ENCODE data around the gene SH3TC1. TPM values are rescaled to one million over a fixed set of nuclear protein-coding genes. Genes with fewer than 3 reads are reported as not detected.

Gene SH3TC1
- polyA plus RNA-seq, 1 donor (not counting 4 experiments of a cell fraction or from before 2014, with no cell fraction given) = 12.3 TPM

GRCh38 chr4:8270418-8270771 lies 71.3 kb downstream of the SH3TC1 start:
- dilution Hi-C loops (cut with MboI; ENCODE audit: extremely low pct_ligation_motif_present, low sequenced_read_pairs) = loop anchor here (25.0 kb wide), 1 partner anchor 142 kb away; no protein-coding TSS in a partner anchor
- Histone ChIP-seq H3K27ac (ENCODE audit: control insufficient read depth, insufficient read depth, low read length) (no peak overlapping the region), H3K9me3 (ENCODE audit: control insufficient read depth, low read depth, low read length) (no peaks in the 10 kb centered on the region), H3K9ac (ENCODE audit: control insufficient read depth, extremely low read depth, insufficient read depth, low read length) (no peak overlapping the region), H3K9me1 (ENCODE audit: control insufficient read depth, extremely low read depth, insufficient read depth, low read length) (no peaks in the 10 kb centered on the region), H4K20me1 (ENCODE audit: control insufficient read depth, extremely low read depth, insufficient read depth, low read length) (no peaks in the 10 kb centered on the region), H3K4me3 (ENCODE audit: control insufficient read depth in 2 of 3, extremely low read depth in 1 of 3, insufficient read depth in 2 of 3, low read depth in 1 of 3, low read length in 3 of 3) (no peak overlapping the region), H2AFZ (ENCODE audit: control insufficient read depth, low read length) (no peak overlapping the region), H3K79me2 (ENCODE audit: control insufficient read depth, insufficient read depth, low read length) (no peaks in the 10 kb centered on the region), H3K4me2 (ENCODE audit: control insufficient read depth, extremely low read depth, insufficient read depth, low read depth, low read length) (no peak overlapping the region), H3K27me3 (ENCODE audit: control insufficient read depth, extremely low read depth, insufficient read depth, low read length) (peaks cover 43% of the 10 kb centered on the region), H3K4me1 (ENCODE audit: control insufficient read depth, extremely low read depth, insufficient read depth, low read length) (no peaks in the 10 kb centered on the region), H3K36me3 (ENCODE audit: control insufficient read depth in 2 of 2, extremely low read depth in 1 of 2, insufficient read depth in 2 of 2, low read length in 2 of 2) (no peaks in the 10 kb centered on the region)
- no peak for FAIRE-seq
- TF ChIP-seq CTCF (optimal IDR thresholded peaks at IDR 0.05 in 1 of 3, IDR thresholded peaks at IDR 0.05 in 1 of 3, conservative IDR thresholded peaks at IDR 0.05 in 1 of 3; ENCODE audit: extremely low read depth in 1 of 3, insufficient read depth in 2 of 3, low read length in 3 of 3) (no peak), EZH2 (IDR thresholded peaks at IDR 0.05; ENCODE audit: low read length) (peak; percentile 93)
- no peak for DNase-seq (ENCODE audit: low read depth, low spot score)

GRCh38 chr4:8270912-8271815 lies 72.1 kb downstream of the SH3TC1 start:
- no peak for FAIRE-seq
- DNase-seq (ENCODE audit: low read depth, low spot score) = no peak
- dilution Hi-C loops (cut with MboI; ENCODE audit: extremely low pct_ligation_motif_present, low sequenced_read_pairs) = loop anchor here (25.0 kb wide), 1 partner anchor 141 kb away; no protein-coding TSS in a partner anchor
- H3K27me3 ChIP-seq (ENCODE audit: control insufficient read depth, extremely low read depth, insufficient read depth, low read length) = peaks cover 46% of the 10 kb centered on the region
- H3K9ac ChIP-seq (ENCODE audit: control insufficient read depth, extremely low read depth, insufficient read depth, low read length) = no peak overlapping the region
- H3K79me2 ChIP-seq (ENCODE audit: control insufficient read depth, insufficient read depth, low read length) = no peaks in the 10 kb centered on the region
- no peak overlapping the region for H3K27ac ChIP-seq (ENCODE audit: control insufficient read depth, insufficient read depth, low read length)
- H4K20me1 ChIP-seq (ENCODE audit: control insufficient read depth, extremely low read depth, insufficient read depth, low read length) = no peaks in the 10 kb centered on the region
- no peak for TF ChIP-seq EZH2 (IDR thresholded peaks at IDR 0.05; ENCODE audit: low read length)
- TF ChIP-seq CTCF (optimal IDR thresholded peaks at IDR 0.05 in 1 of 3, IDR thresholded peaks at IDR 0.05 in 1 of 3, conservative IDR thresholded peaks at IDR 0.05 in 1 of 3; ENCODE audit: extremely low read depth in 1 of 3, insufficient read depth in 2 of 3, low read length in 3 of 3) = no peak
- no peaks in the 10 kb centered on the region for H3K4me1 ChIP-seq (ENCODE audit: control insufficient read depth, extremely low read depth, insufficient read depth, low read length)
- no peaks in the 10 kb centered on the region for H3K36me3 ChIP-seq (ENCODE audit: control insufficient read depth in 2 of 2, extremely low read depth in 1 of 2, insufficient read depth in 2 of 2, low read length in 2 of 2)
- no peaks in the 10 kb centered on the region for H3K9me3 ChIP-seq (ENCODE audit: control insufficient read depth, low read depth, low read length)
- no peaks in the 10 kb centered on the region for H3K9me1 ChIP-seq (ENCODE audit: control insufficient read depth, extremely low read depth, insufficient read depth, low read length)
- H3K4me2 ChIP-seq (ENCODE audit: control insufficient read depth, extremely low read depth, insufficient read depth, low read depth, low read length) = no peak overlapping the region
- no peak overlapping the region for H2AFZ ChIP-seq (ENCODE audit: control insufficient read depth, low read length)
- no peak overlapping the region for H3K4me3 ChIP-seq (ENCODE audit: control insufficient read depth in 2 of 3, extremely low read depth in 1 of 3, insufficient read depth in 2 of 3, low read depth in 1 of 3, low read length in 3 of 3)

Measured in keratinocyte (primary cell).